Heart right ventricle (tissue), 16 donors: ENCODE data around the gene PTPRM. TPM values are rescaled to one million over a fixed set of nuclear protein-coding genes. Genes with fewer than 3 reads are reported as not detected.

Source experiments
- ATAC-seq, 8 donors: fragments of 200-7000 bp; cut with Tn5 transposase; one replicate each; pipeline ENCODE4 v1.9.1; 2020; ENCODE audit warnings: mild to moderate bottlenecking in 8 of 8, moderate library complexity in 8 of 8, moderate number of reproducible peaks in 1 of 8
- DNase-seq, 2 donors: peaks; one replicate each; pipeline ENCODE4 v3.0.0-alpha.2; 2020
- H3K27ac ChIP-seq, 10 donors: fragments of 200-600 bp; sonication (generic) in 2 of 10; one replicate each; pipeline versions ENCODE4 v1.5.0 to v1.8.0; 2020 to 2022; ENCODE audit warnings: mild to moderate bottlenecking in 3 of 10
- H3K27me3 ChIP-seq, 7 donors: fragments of 200-600 bp; one replicate each; pipeline ENCODE4 v1.8.0; 2021 to 2022; ENCODE audit warnings: mild to moderate bottlenecking in 2 of 7
- H3K36me3 ChIP-seq, 9 donors: fragments of 200-600 bp; sonication (generic) in 1 of 9; one replicate each; pipeline versions ENCODE4 v1.5.0 to v1.8.0; 2020 to 2022; ENCODE audit warnings: mild to moderate bottlenecking in 2 of 9
- H3K4me1 ChIP-seq, 9 donors: fragments of 200-600 bp; sonication (generic) in 1 of 9; one replicate each; pipeline versions ENCODE4 v1.5.0 to v1.8.0; 2020 to 2022; ENCODE audit warnings: mild to moderate bottlenecking in 4 of 9
- H3K4me3 ChIP-seq, 10 donors: fragments of 200-600 bp; sonication (generic) in 2 of 10; one replicate each; pipeline versions ENCODE4 v1.5.0 to v1.8.0; 2020 to 2022; ENCODE audit warnings: mild to moderate bottlenecking in 7 of 10, moderate library complexity in 2 of 10
- H3K9me3 ChIP-seq, 11 donors: fragments of 200-600 bp in 10 of 11; sonication (generic) in 2 of 11; one replicate each; pipeline versions ENCODE4 v1.5.0 to v1.8.0; 2013 to 2022; ENCODE audit warnings: mild to moderate bottlenecking in 2 of 11, control low read depth in 1 of 11, moderate library complexity in 1 of 11
- WGBS, 2 donors: extraction: QIAGEN DNeasy Blood & Tissue Kit; methylation state at CpG; one replicate each; pipeline ENCODE4 v1.1.7; 2013; ENCODE audit warnings: inconsistent platforms in 1 of 2; 5-methylcytosine and 5-hydroxymethylcytosine counted together
- intact Hi-C, 10 donors: fragments of 100-400 bp; cut with DNase I; formaldehyde crosslinking; loops; one replicate each; pipeline versions ENCODE4 v1.11.1 to v1.14.2; 2022
- polyA plus RNA-seq, 2 donors: library from polyadenylated mRNA; stranded (reverse); fragments of 200-250 nt; gene quantifications; one replicate each; pipeline ENCODE4 v1.2.3, GENCODE V29; 2013
- total RNA-seq, 10 donors: library from RNA; stranded (reverse); fragmentation: NEBNext Ultra II Directional in 3 of 10; extraction: Animal tissue kit (Norgen Biotek cat#: 25700) in 3 of 10; gene quantifications; one replicate each; pipeline versions ENCODE4 v1.2.1 to v1.2.4, GENCODE V29; 2021 to 2023
- TF ChIP-seq, protein P1 (sequence below), 9 donors: fragments of 200-600 bp; sonication (generic) in 2 of 9; IDR thresholded peaks; one replicate each; pipeline versions ENCODE4 v1.5.0 to v1.8.0; 2021 to 2022; ENCODE audit warnings: antibody characterized with exemption in 9 of 9, mild to moderate bottlenecking in 5 of 9, moderate library complexity in 1 of 9
- donor health status: Arrhythmogenic right ventricular cardiomyopathy.
- donor health status: ischemic (EF 13 %, LVEDD 7.1; RV severe dilation, severe dysfunction).
- donor health status: healthy with polysubstance abuse.
- donor health status: DM: no; HTN: yes; CAD: no.
- donor health status: DM: no; HTN: no; CAD: no.
- donor health status: ischemic (EF 25% LVEDD 6.9; RV normal size, moderate dysfunction).
- donor health status: ischemic (EF 25% LVEDD 5.7; RV mildly dilated, moderate dysfunction).
- donor health status: healthy.
- donor health status: DM: yes; HTN: yes; CAD: no.
- donor health status: Ischemic cardiomyopathy.
- donor health status: ischemic (EF 35%, LVEDD 5.7; RV mildly dilated, moderate dysfunction).
- donor health status: nonischemic (EF 11% LVEDD 7.7; RV severe dilation, severe dysfunction).
- donor health status: DM: yes; HTN: yes; CAD: no.
- donor health status: PGD.
- donor health status: ischemic (EF 29% LVEDD 5.4; RV normal size, mild dysfunction).
- donor health status: nonischemic (EF 23%, LVEDD 6.1; RV moderate dilation, normal function).

PTPRM gene
- total and polyA plus RNA-seq, 12 donors: 81.7 to 170 (median 132) TPM

DNA sequence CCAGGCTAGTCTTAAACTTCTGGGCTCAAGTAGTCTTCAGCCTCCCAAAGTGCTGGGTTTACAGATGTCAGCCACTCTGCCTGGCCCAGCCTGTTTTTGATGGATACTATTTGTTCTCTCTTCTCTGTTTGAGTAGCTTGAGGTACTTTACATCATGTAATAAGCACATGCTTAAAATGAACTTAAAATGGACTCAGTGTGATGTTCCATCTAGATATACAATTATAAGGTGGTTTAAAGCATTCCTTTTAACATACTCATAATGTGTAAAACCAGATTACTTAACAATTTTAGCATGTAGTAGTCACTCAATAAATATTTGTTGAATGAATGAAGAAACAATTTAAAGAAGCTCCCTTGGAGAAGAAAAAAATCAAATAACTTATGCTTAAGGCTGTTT, 9.6 kb downstream of the PTPRM start:
- Histone ChIP-seq H3K9me3 (no peaks in the 10 kb centered on the region), H3K27ac (peak overlapping the region in 2 of 10 donors; percentile 28 to 36), H3K4me3 (no peak overlapping the region), H3K4me1 (peaks cover 5 to 95% (median 74%) of the 10 kb centered on the region in 9 donors), H3K36me3 (no peaks in the 10 kb centered on the region), H3K27me3 (no peaks in the 10 kb centered on the region)
- DNase-seq (no peak), ATAC-seq (no peak)
- TF ChIP-seq, protein P1, sequence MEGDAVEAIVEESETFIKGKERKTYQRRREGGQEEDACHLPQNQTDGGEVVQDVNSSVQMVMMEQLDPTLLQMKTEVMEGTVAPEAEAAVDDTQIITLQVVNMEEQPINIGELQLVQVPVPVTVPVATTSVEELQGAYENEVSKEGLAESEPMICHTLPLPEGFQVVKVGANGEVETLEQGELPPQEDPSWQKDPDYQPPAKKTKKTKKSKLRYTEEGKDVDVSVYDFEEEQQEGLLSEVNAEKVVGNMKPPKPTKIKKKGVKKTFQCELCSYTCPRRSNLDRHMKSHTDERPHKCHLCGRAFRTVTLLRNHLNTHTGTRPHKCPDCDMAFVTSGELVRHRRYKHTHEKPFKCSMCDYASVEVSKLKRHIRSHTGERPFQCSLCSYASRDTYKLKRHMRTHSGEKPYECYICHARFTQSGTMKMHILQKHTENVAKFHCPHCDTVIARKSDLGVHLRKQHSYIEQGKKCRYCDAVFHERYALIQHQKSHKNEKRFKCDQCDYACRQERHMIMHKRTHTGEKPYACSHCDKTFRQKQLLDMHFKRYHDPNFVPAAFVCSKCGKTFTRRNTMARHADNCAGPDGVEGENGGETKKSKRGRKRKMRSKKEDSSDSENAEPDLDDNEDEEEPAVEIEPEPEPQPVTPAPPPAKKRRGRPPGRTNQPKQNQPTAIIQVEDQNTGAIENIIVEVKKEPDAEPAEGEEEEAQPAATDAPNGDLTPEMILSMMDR (IDR thresholded peaks at IDR 0.05): no peak
- intact Hi-C loops: loop anchor here in 4 of 10 donors (10.0 kb wide), 3 partner anchors 178 to 908 kb away; no protein-coding TSS in a partner anchor

DNA sequence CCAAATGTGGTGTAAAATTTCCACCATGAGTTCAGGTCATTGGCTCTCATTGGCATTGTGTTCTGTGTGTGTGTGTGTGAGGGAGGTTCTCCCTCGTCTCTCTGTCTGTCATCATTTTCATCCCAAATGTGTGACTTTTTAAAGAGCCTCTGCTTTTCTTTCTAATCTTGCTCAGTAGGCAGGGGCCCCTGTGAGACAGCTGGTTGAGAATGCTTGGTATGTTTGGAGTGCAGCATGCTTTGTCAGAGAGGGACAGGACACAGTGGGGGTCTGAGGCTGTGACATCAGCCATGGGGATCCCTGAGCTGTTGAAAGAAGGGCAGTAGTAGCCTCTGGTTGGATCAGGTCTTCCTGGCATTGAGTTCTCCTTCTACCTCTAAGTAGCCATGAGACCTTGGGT, 10.6 kb downstream of the PTPRM start:
- DNase-seq (no peak), ATAC-seq (peak in 2 of 8 donors; percentile 34 to 55)
- Histone ChIP-seq H3K27me3 (no peaks in the 10 kb centered on the region), H3K9me3 (no peaks in the 10 kb centered on the region), H3K4me3 (no peak overlapping the region), H3K4me1 (peaks cover 3 to 94% (median 68%) of the 10 kb centered on the region in 9 donors), H3K36me3 (no peaks in the 10 kb centered on the region), H3K27ac (peak overlapping the region in 2 of 10 donors; percentile 24 to 36)
- TF ChIP-seq, protein P1 (IDR thresholded peaks at IDR 0.05): no peak
- intact Hi-C loops: loop anchor here in 4 of 10 donors (10.0 kb wide), 3 partner anchors 177 to 907 kb away; no protein-coding TSS in a partner anchor
- 23 to 40% methylated on average over 1 of the region's 1 CpG for WGBS, 2 donors

DNA sequence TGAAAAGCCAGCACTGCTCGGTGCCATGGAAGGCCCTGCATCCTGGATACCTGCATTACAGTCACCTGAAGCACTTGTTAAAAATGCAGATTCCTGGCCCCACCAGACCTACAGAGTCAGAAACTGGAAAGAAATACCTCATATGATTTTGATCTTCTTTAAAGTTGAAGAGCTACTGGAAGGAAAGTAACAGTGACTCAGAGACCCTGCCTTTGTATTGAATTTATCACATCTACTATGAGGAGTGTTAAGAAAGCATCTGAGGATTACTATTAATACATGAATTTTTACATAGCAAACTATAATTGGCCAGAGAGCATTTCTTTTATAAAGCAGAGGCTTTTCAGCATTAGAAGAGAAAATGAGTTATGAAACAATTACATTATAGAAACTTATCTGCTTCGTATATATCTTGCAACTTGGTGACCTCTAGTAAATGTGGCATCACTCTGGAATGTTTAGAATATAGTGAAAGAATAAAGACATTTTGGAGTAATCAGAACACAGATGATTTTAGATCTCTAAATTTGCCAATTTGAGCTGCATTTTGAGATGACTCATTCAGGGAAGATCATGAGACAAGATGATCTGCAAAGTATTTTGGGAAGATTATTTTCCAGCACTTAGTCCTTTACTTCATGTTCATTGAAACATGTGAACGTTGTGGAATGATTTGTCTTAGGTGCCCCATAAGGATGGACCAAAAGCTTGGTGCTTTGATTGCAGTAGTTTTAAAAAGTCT, 12.2 kb downstream of the PTPRM start:
- intact Hi-C loops: loop anchor here in 4 of 10 donors (10.0 kb wide), 3 partner anchors 175 to 905 kb away; no protein-coding TSS in a partner anchor
- ATAC-seq: no peak

DNA sequence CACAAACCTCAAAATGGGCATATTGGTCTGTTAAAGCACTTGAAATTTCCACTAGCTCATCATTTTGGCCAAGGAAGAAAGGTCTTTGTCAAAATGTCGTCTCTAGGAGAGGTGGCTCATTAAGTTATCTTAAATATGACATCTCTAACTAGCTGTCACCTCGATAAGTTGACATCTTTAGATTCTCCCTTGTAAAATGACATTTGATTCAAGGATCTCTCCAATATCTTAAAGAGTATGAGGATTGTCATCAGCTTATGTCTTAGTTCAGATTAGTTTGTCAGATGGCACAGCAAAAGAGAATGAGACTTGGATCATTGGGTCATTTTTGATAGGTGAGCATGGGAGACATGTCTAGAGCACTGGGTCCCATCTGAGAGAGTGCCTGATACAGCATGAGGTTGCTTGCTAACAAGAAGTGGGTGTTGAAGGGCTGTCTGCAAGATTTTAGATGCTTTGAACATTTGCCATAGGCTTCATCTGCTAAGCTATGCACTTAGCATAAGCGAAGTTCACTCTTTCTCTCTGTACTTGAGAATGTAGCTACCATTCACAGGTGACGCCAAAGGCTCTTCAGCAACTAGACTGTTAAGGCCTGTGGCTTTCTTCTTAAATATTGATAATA, 12.9 kb downstream of the PTPRM start:
- Histone ChIP-seq H3K27me3 (no peaks in the 10 kb centered on the region), H3K4me1 (peaks cover 0 to 94% (median 74%) of the 10 kb centered on the region in 9 donors), H3K9me3 (no peaks in the 10 kb centered on the region), H3K4me3 (no peak overlapping the region), H3K27ac (peak overlapping the region in 1 of 10 donors; percentile 25), H3K36me3 (no peaks in the 10 kb centered on the region)
- WGBS, 2 donors: 44 to 64% methylated on average over 4 of the region's 4 CpGs
- intact Hi-C loops: loop anchor here in 4 of 10 donors (10.0 kb wide), 3 partner anchors 175 to 905 kb away; no protein-coding TSS in a partner anchor
- DNase-seq (no peak), ATAC-seq (peak in 4 of 8 donors; percentile 8 to 54 (median 20))
- TF ChIP-seq, protein P1 (IDR thresholded peaks at IDR 0.05): no peak

More for the DNA sequence above, 12.2 kb downstream of the PTPRM start:
- Histone ChIP-seq H3K27me3 (no peaks in the 10 kb centered on the region), H3K4me1 (peaks cover 0 to 94% (median 70%) of the 10 kb centered on the region in 9 donors), H3K4me3 (no peak overlapping the region), H3K9me3 (no peaks in the 10 kb centered on the region), H3K36me3 (no peaks in the 10 kb centered on the region), H3K27ac (no peak overlapping the region)
- 76 to 78% methylated on average over 3 of the region's 3 CpGs for WGBS, 2 donors
- DNase-seq: no peak
- TF ChIP-seq, protein P1 (IDR thresholded peaks at IDR 0.05): no peak
